ENCODE results near the gene MRPL11.
A peak's percentile ranks its signal among the peaks of the same experiment; 100 is the strongest.

MRPL11 gene

DNA sequence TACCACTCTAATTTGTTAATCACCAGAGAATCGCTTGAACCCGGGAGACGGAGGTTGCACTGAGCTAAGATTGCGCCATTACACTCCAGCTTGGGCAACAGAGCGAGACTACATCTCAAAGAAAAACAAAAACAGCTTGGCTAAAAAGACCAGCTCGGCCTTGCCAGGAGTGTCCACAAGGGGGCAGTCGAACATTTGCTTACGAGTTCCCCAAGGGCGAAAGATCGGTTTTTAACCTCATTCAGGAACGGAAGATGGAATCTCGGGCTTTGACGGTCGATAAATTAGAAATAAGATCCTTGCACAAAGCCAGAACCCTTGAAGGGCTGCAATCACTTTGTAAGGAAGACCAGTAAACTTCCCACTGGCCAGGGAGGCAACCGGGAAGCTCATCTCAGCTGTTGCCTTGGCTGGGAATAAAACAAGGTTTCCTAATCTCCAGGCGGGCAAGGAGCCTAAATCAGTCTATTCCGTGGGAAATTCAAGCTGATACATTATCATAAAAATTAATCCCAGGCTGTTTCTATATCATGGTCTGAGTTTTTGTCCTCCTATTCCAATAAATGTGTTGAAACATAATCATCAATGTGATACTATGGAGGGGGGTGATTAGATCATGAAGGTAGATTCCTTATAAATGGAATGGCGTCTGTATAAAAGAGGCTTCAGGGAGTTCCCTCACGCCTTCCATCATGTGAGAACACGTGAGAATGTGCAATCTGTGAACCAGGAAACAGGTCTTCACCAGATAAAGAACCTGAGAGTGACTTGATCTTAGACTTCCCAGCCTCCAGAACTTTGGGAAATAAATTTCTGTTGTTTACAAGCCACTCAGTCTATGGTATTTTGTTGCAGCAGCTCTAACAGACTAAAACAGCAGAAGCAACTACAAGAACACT lies 52.2 kb downstream of the MRPL11 start:
- DNase-seq = peak; percentile 76

Measured in fibroblast of skin of right biceps (primary cell).